GM12878 (cell line): ENCODE results near the gene CYTIP. TPM values are rescaled to one million over a fixed set of nuclear protein-coding genes. Genes with fewer than 3 reads are reported as not detected.
A peak's percentile ranks its signal among the peaks of the same experiment; 100 is the strongest.

Source experiments
- ATAC-seq: fragments of 200-7000 bp; cut with Tn5 transposase; 3 replicates; pipeline ENCODE4 v1.9.1; 2020; ENCODE audit warnings: mild to moderate bottlenecking, moderate library complexity
- BruUV-seq: library from RNA; stranded (reverse); fragments of 400-500 nt; replicated peaks from 2 replicates; lab custom pipeline; 2021; lab: Mats Ljungman, UMichigan
- CTCF ChIA-PET: fragments of 300-600 bp; sonication (Branson Sonifier 250); formaldehyde crosslinking; extraction: SDS; loops from one replicate; lab custom pipeline; 2021; ENCODE audit warnings: inconsistent platforms; lab: Yijun Ruan, JAX
- POLR2A ChIA-PET: fragments of 350-600 bp; formaldehyde crosslinking; extraction: SDS; loops from one replicate; lab custom pipeline; 2021; ENCODE audit warnings: inconsistent platforms; lab: Charles Lee
- RAD21 ChIA-PET: fragments of 300-600 bp; sonication (Branson Sonifier 250); formaldehyde crosslinking; loops from one replicate; lab custom pipeline; 2023; ENCODE audit warnings: antibody characterized with exemption; ENCODE audit not compliant: unreplicated experiment; lab: Charles Lee
- SMC1A ChIA-PET: fragments of 300-600 bp; sonication (Branson Sonifier 250); formaldehyde crosslinking; loops from one replicate; lab custom pipeline; 2023; ENCODE audit not compliant: unreplicated experiment, uncharacterized antibody; lab: Charles Lee
- DNase-seq: peaks from one replicate; pipeline ENCODE4 v3.0.0-alpha.2; 2011; ENCODE audit warnings: low read depth, low spot score
- FAIRE-seq: peaks from 3 replicates; lab custom pipeline; 2011; peaks lifted over from hg19 to GRCh38; lab: Jason Lieb, UNC
- H2AFZ ChIP-seq: 2 replicates; pipeline ENCODE4 v1.6.0; 2011; ENCODE audit warnings: low read depth, low read length, control low read depth; ENCODE audit not compliant: control insufficient read depth
- H3K27ac ChIP-seq: 2 replicates; pipeline ENCODE4 v1.5.1; 2011; ENCODE audit warnings: control low read depth; ENCODE audit not compliant: control insufficient read depth, insufficient read depth
- H3K27me3 ChIP-seq, 2 experiments: replicated peaks in 1 of 2; 2 replicates each; pipeline versions ENCODE4 v1.6.0 to v1.6.1; 2011; ENCODE audit warnings: low read length in 1 of 2; ENCODE audit not compliant: control insufficient read depth in 2 of 2, insufficient read depth in 2 of 2
- H3K36me3 ChIP-seq, 2 experiments: 2 replicates each; pipeline ENCODE4 v1.5.1; 2011; ENCODE audit warnings: low read length in 1 of 2; ENCODE audit not compliant: control insufficient read depth in 2 of 2, insufficient read depth in 2 of 2
- H3K4me1 ChIP-seq: 2 replicates; pipeline ENCODE4 v1.6.1; 2011; ENCODE audit warnings: mild to moderate bottlenecking, low read length, moderate library complexity, mixed read lengths; ENCODE audit not compliant: control insufficient read depth, insufficient read depth
- H3K4me2 ChIP-seq: 2 replicates; pipeline ENCODE4 v1.6.0; 2011; ENCODE audit warnings: control low read depth; ENCODE audit not compliant: control insufficient read depth, insufficient read depth
- H3K4me3 ChIP-seq: fragments of 200-600 bp; sonication (generic); 2 replicates; pipeline ENCODE4 v1.5.1; 2016
- H3K79me2 ChIP-seq: 2 replicates; pipeline ENCODE4 v1.6.0; 2011; ENCODE audit warnings: low read length; ENCODE audit not compliant: control insufficient read depth, insufficient read depth
- H3K9ac ChIP-seq: 2 replicates; pipeline ENCODE4 v1.8.0; 2011; ENCODE audit warnings: low read length, control low read depth, mixed read lengths; ENCODE audit not compliant: control insufficient read depth, insufficient read depth
- H3K9me3 ChIP-seq: replicated peaks from 3 replicates; pipeline ENCODE4 v1.5.1; 2011; ENCODE audit warnings: mild to moderate bottlenecking, low read length; ENCODE audit not compliant: control insufficient read depth, insufficient read depth
- H4K20me1 ChIP-seq: 2 replicates; pipeline ENCODE4 v1.6.0; 2011; ENCODE audit not compliant: control insufficient read depth, insufficient read depth
- BACH1 ChIP-seq: fragments of 450-650 bp; IDR thresholded peaks from 2 replicates; pipeline ENCODE4 v1.6.1; 2017; ENCODE audit warnings: mild to moderate bottlenecking, borderline replicate concordance
- CREM ChIP-seq: IDR thresholded peaks from 2 replicates; pipeline ENCODE4 v1.6.1; 2014; ENCODE audit warnings: antibody characterized with exemption, low read depth
- EED ChIP-seq: sonication (generic); IDR thresholded peaks from 2 replicates; pipeline ENCODE4 v1.6.1; 2016; ENCODE audit warnings: antibody characterized with exemption, low read depth
- FOXK2 ChIP-seq: fragments of 450-650 bp; IDR thresholded peaks from 2 replicates; pipeline ENCODE4 v1.6.1; 2017; ENCODE audit warnings: mild to moderate bottlenecking, moderate library complexity
- GATAD2B ChIP-seq: fragments of 450-650 bp; conservative IDR thresholded peaks from 2 replicates; pipeline ENCODE4 v1.6.1; 2017; ENCODE audit warnings: low read depth, mild to moderate bottlenecking, moderate library complexity
- KAT2A ChIP-seq: conservative IDR thresholded peaks from 2 replicates; pipeline ENCODE4 v1.6.1; 2011; ENCODE audit warnings: low read depth, low read length; ENCODE audit not compliant: control insufficient read depth
- KLF5 ChIP-seq: fragments of 450-650 bp; IDR thresholded peaks from 2 replicates; pipeline ENCODE4 v1.6.1; 2014; ENCODE audit warnings: mild to moderate bottlenecking; ENCODE audit not compliant: partially characterized antibody
- MEF2A ChIP-seq: IDR thresholded peaks from 2 replicates; pipeline ENCODE4 v1.6.1; 2011; ENCODE audit warnings: low read depth, mild to moderate bottlenecking, low read length, moderate library complexity; ENCODE audit not compliant: insufficient read depth
- MTA2 ChIP-seq: fragments of 450-650 bp; IDR thresholded peaks from 2 replicates; pipeline ENCODE4 v1.6.1; 2016; ENCODE audit warnings: low read depth, mild to moderate bottlenecking, moderate library complexity
- NKRF ChIP-seq: fragments of 450-650 bp; conservative IDR thresholded peaks from 2 replicates; pipeline ENCODE4 v1.6.1; 2017; ENCODE audit warnings: mild to moderate bottlenecking, moderate library complexity
- PAX8 ChIP-seq: fragments of 450-650 bp; IDR thresholded peaks from 2 replicates; pipeline ENCODE4 v1.6.1; 2017; ENCODE audit warnings: mild to moderate bottlenecking, moderate library complexity
- REST ChIP-seq: IDR thresholded peaks from 2 replicates; pipeline ENCODE4 v1.6.1; 2012; ENCODE audit warnings: mild to moderate bottlenecking, low read depth, low read length
- ZBTB40 ChIP-seq: fragments of 450-650 bp; IDR thresholded peaks from 2 replicates; pipeline ENCODE4 v1.6.1; 2016; ENCODE audit warnings: mild to moderate bottlenecking, moderate library complexity, borderline replicate concordance
- WGBS: methylation state at CpG from one replicate; pipeline ENCODE4 v1.1.6; 2016; ENCODE audit warnings: low lambda C conversion rate; ENCODE audit not compliant: insufficient replicate concordance, insufficient coverage; ENCODE audit errors: missing lambda C conversion rate; 5-methylcytosine and 5-hydroxymethylcytosine counted together
- in situ Hi-C: fragments of 300-500 bp; cut with MboI; formaldehyde crosslinking; loops from 9 replicates; pipeline ENCODE4 v1.14.3; 2018; ENCODE audit warnings: mixed read lengths
- intact Hi-C: fragments of 100-400 bp; cut with micrococcal nuclease; formaldehyde crosslinking; loops from one replicate; pipeline ENCODE4 v1.14.2; 2022; ENCODE audit not compliant: unreplicated experiment
- polyA plus RNA-seq, 11 experiments: library from polyadenylated mRNA; depleted of rRNA in 4 of 11; unstranded in 6 of 11; stranded (reverse) in 5 of 11; fragments of >200 nt; fragmentation: Nextera tagmentation in 4 of 11; fragmentation: Illumina TruSeq in 1 of 11; extraction: Ambion mirVana in 4 of 11; extraction: Trizol in 1 of 11; gene quantifications; 1 replicate in 1 of 11; 2 replicates in 10 of 11; pipeline versions ENCODE4 v1.2.1 to v1.2.3, GENCODE V29; 2011 to 2016; ENCODE audit warnings: inconsistent platforms in 2 of 11, missing spikeins in 2 of 11, low read depth in 1 of 11
- total RNA-seq, 4 experiments: library from RNA; depleted of rRNA in 3 of 4; stranded (reverse); fragments of >200 nt in 3 of 4; fragmentation: Illumina TruSeq in 1 of 4; extraction: Trizol in 1 of 4; gene quantifications; 2 replicates each; pipeline versions ENCODE4 v1.2.1 to v1.2.3, GENCODE V29; 2013 to 2021

CYTIP gene
- total and polyA plus RNA-seq, 10 of the 15 experiments (the other 5 are each of a cell fraction or from before 2014, with no cell fraction given), result 55.1 to 178 (median 73.4) TPM

GRCh38 chr2:157420771-157421323 lies 23.0 kb downstream of the CYTIP start:
- Histone ChIP-seq H3K4me3 (no peak overlapping the region), H3K27me3 (no peaks in the 10 kb centered on the region), H4K20me1 (no peaks in the 10 kb centered on the region; the same call in 1 of the 2 replicates), H3K36me3 (peaks cover 11 to 50% of the 10 kb centered on the region in 2 experiments), H2AFZ (no peak overlapping the region), H3K9ac (no peak overlapping the region), H3K79me2 (peaks cover 41% of the 10 kb centered on the region), H3K9me3 (peaks cover 2% of the 10 kb centered on the region; the same call in 2 of the 3 replicates), H3K4me1 (peaks cover 34% of the 10 kb centered on the region), H3K27ac (peak overlapping the region; percentile 60), H3K4me2 (peak overlapping the region; percentile 5; the same call in 1 of the 2 replicates)
- POLR2A ChIA-PET, result interaction anchor here (0.8 to 6.5 kb wide), 7 partner anchors 10 to 85 kb away, joined by 3 to 62 read pairs (median 3); partner anchors contain the start of gene CYTIP
- intact Hi-C loops, result no loop called here
- BruUV-seq, result TSS peak; percentile 6
- ATAC-seq (peak; percentile 74), FAIRE-seq (no peak), DNase-seq (no peak)
- RAD21 ChIA-PET, result interaction anchor here (0.9 to 2.5 kb wide), 11 partner anchors 8 to 119 kb away, joined by 3 to 19 read pairs (median 5); partner anchors contain the start of genes CYTIP and ERMN
- CTCF ChIA-PET, result interaction anchor here (0.6 to 2.7 kb wide), 12 partner anchors 11 to 119 kb away, joined by 3 to 11 read pairs (median 5); partner anchors contain the start of gene ERMN
- in situ Hi-C loops, result loop anchor here (25.0 kb wide), 1 partner anchor 909 kb away; no protein-coding TSS in a partner anchor
- WGBS, result 26% methylated on average over 4 of the region's 4 CpGs
- SMC1A ChIA-PET, result interaction anchor here (0.8 to 10.7 kb wide), 12 partner anchors 10 to 93 kb away, joined by 3 to 218 read pairs (median 6); partner anchors contain the start of gene CYTIP
- TF ChIP-seq ZBTB40, result no peak
- TF ChIP-seq MEF2A, result 0 out of 2 replicates have a peak, but pooled peaks have one; percentile 3
- TF ChIP-seq EED, result peak; percentile 40; the same call in 1 of the 2 replicates
- peak; percentile 71; the same call in 1 of the 2 replicates for TF ChIP-seq CREM
- peak; percentile 57; the same call in 1 of the 2 replicates for TF ChIP-seq BACH1
- TF ChIP-seq GATAD2B, result no peak
- no peak for TF ChIP-seq NKRF
- no peak for TF ChIP-seq KAT2A
- no peak for TF ChIP-seq KLF5
- no peak for TF ChIP-seq REST
- peak; percentile 24; the same call in 1 of the 2 replicates for TF ChIP-seq MTA2
- no peak for TF ChIP-seq FOXK2
- peak; percentile 44; the same call in 1 of the 2 replicates for TF ChIP-seq PAX8
